HepG2 (cell line): ENCODE measurements around the gene SLC25A52. TPM values are rescaled to one million over a fixed set of nuclear protein-coding genes. Genes with fewer than 3 reads are reported as not detected.

Source experiments
- ATAC-seq: fragments of 200-7000 bp; cut with Tn5 transposase; 3 replicates; pipeline ENCODE4 v1.9.1; 2020; ENCODE audit warnings: mild to moderate bottlenecking, moderate library complexity
- BruUV-seq: library from RNA; stranded (reverse); fragments of 400-500 nt; replicated peaks from 2 replicates; lab custom pipeline; 2021; lab: Mats Ljungman, UMichigan
- CTCF ChIA-PET: fragments of 300-600 bp; formaldehyde crosslinking; extraction: SDS; loops from one replicate; lab custom pipeline; 2021; ENCODE audit warnings: low total read pairs, inconsistent platforms, low intra/inter-chr PET ratio; lab: Yijun Ruan, JAX
- POLR2A ChIA-PET: fragments of 350-600 bp; sonication (Branson Sonifier 250); formaldehyde crosslinking; loops from one replicate; lab custom pipeline; 2020; ENCODE audit warnings: antibody characterized with exemption, inconsistent platforms; lab: Yijun Ruan, JAX
- DNase-seq: peaks from one replicate; pipeline ENCODE4 v3.0.0-alpha.2; 2015; ENCODE audit warnings: low spot score
- FAIRE-seq: peaks from 3 replicates; lab custom pipeline; 2011; peaks lifted over from hg19 to GRCh38; lab: Jason Lieb, UNC
- H2AFZ ChIP-seq: one replicate; pipeline ENCODE4 v1.6.1; 2011; ENCODE audit warnings: low read length, inconsistent platforms
- H3K27ac ChIP-seq: fragments of 300-600 bp; 3 replicates; pipeline ENCODE4 v1.8.0; 2011; ENCODE audit warnings: mixed run types, mild to moderate bottlenecking, mixed read lengths, low read length, inconsistent platforms; ENCODE audit not compliant: insufficient read depth; ENCODE audit errors: extremely low read length
- H3K27me3 ChIP-seq, 2 experiments: fragments of 200-600 bp in 1 of 2; 2 replicates in 1 of 2; 3 replicates in 1 of 2; pipeline versions ENCODE4 v1.6.0 to v1.8.0; 2011; ENCODE audit warnings: low read length in 2 of 2, mild to moderate bottlenecking in 2 of 2, moderate library complexity in 2 of 2, inconsistent platforms in 1 of 2; ENCODE audit not compliant: insufficient read depth in 2 of 2, control insufficient read depth in 1 of 2
- H3K36me3 ChIP-seq, 2 experiments: fragments of 200-600 bp in 1 of 2; replicated peaks in 1 of 2; 2 replicates in 1 of 2; 3 replicates in 1 of 2; pipeline versions ENCODE4 v1.5.1 to v1.8.0; 2011; ENCODE audit warnings: low read length in 2 of 2, inconsistent platforms in 1 of 2; ENCODE audit not compliant: insufficient read depth in 2 of 2, control insufficient read depth in 1 of 2
- H3K4me1 ChIP-seq: 2 replicates; pipeline ENCODE4 v1.5.1; 2012; ENCODE audit warnings: low read length, inconsistent platforms; ENCODE audit not compliant: insufficient read depth
- H3K4me2 ChIP-seq: 2 replicates; pipeline ENCODE4 v1.6.0; 2011; ENCODE audit warnings: low read depth, low read length, inconsistent platforms
- H3K4me3 ChIP-seq, 3 experiments: fragments of 200-600 bp in 1 of 3; sonication (generic), shearing (Covaris generic) in 1 of 3; replicated peaks in 1 of 3; 2 replicates each; pipeline ENCODE4 v1.5.1; 2011 to 2016; ENCODE audit warnings: low read length in 3 of 3, inconsistent platforms in 2 of 3, low read depth in 2 of 3, mild to moderate bottlenecking in 2 of 3, control low read depth in 1 of 3, mixed read lengths in 1 of 3; ENCODE audit not compliant: insufficient read depth in 1 of 3
- H3K79me2 ChIP-seq: one replicate; pipeline ENCODE4 v1.6.1; 2011; ENCODE audit warnings: low read length, inconsistent platforms; ENCODE audit not compliant: insufficient read depth
- H3K9ac ChIP-seq: 2 replicates; pipeline ENCODE4 v1.6.0; 2011; ENCODE audit warnings: mild to moderate bottlenecking, low read depth, low read length, inconsistent platforms; ENCODE audit not compliant: insufficient read depth
- H3K9me3 ChIP-seq: 2 replicates; pipeline ENCODE4 v1.5.1; 2012; ENCODE audit warnings: mild to moderate bottlenecking, low read length
- H4K20me1 ChIP-seq: 2 replicates; pipeline ENCODE4 v1.6.0; 2011; ENCODE audit warnings: inconsistent platforms, mild to moderate bottlenecking, low read length, moderate library complexity; ENCODE audit not compliant: insufficient read depth
- CEBPB ChIP-seq: IDR thresholded peaks from 2 replicates; pipeline ENCODE4 v1.6.1; 2011; ENCODE audit warnings: low read depth, low read length, improper control_type of control experiment, borderline replicate concordance
- DR1 ChIP-seq: sonication (generic); formaldehyde crosslinking; IDR thresholded peaks from 2 replicates; pipeline ENCODE4 v1.8.0; 2021; ENCODE audit warnings: mild to moderate bottlenecking, missing genetic modification reagents, inconsistent platforms
- ERF ChIP-seq: IDR thresholded peaks from 2 replicates; pipeline ENCODE4 v1.6.1; 2018; ENCODE audit warnings: missing biosample characterization, missing genetic modification reagents
- ETV6 ChIP-seq: sonication (generic); formaldehyde crosslinking; conservative IDR thresholded peaks from 2 replicates; pipeline ENCODE4 v1.4.0; 2020; ENCODE audit warnings: missing genetic modification reagents
- KDM4B ChIP-seq: sonication (generic); formaldehyde crosslinking; IDR thresholded peaks from 2 replicates; pipeline ENCODE4 v1.4.0; 2020; ENCODE audit warnings: missing genetic modification reagents
- RERE ChIP-seq: IDR thresholded peaks from 2 replicates; pipeline ENCODE4 v1.6.1; 2016; ENCODE audit warnings: low read depth, missing genetic modification reagents, missing compliant biosample characterization
- SMARCE1 ChIP-seq: fragments of 450-650 bp; IDR thresholded peaks from 2 replicates; pipeline ENCODE4 v1.6.1; 2017; ENCODE audit warnings: borderline replicate concordance
- ZNF230 ChIP-seq: sonication (generic); formaldehyde crosslinking; IDR thresholded peaks from 2 replicates; pipeline ENCODE4 v1.4.0; 2020; ENCODE audit warnings: mild to moderate bottlenecking, missing genetic modification reagents
- ZNF292 ChIP-seq: sonication (generic); formaldehyde crosslinking; IDR thresholded peaks from 2 replicates; pipeline ENCODE4 v1.8.1; 2022; ENCODE audit warnings: mild to moderate bottlenecking, low read depth, missing genetic modification reagents, borderline replicate concordance
- ZNF329 ChIP-seq: sonication (generic); formaldehyde crosslinking; IDR thresholded peaks from 2 replicates; pipeline ENCODE4 v1.9.0; 2021; ENCODE audit warnings: low read depth, mild to moderate bottlenecking, missing genetic modification reagents
- ZNF510 ChIP-seq: sonication (generic); formaldehyde crosslinking; IDR thresholded peaks from 2 replicates; pipeline ENCODE4 v1.4.0; 2020; ENCODE audit warnings: low read depth, mild to moderate bottlenecking, missing genetic modification reagents
- ZNF691 ChIP-seq: sonication (generic); formaldehyde crosslinking; IDR thresholded peaks from 2 replicates; pipeline ENCODE4 v1.4.0; 2020; ENCODE audit warnings: missing genetic modification reagents, low read depth, mild to moderate bottlenecking, borderline replicate concordance
- ZNF841 ChIP-seq: sonication (generic); formaldehyde crosslinking; IDR thresholded peaks from 2 replicates; pipeline ENCODE4 v1.8.1; 2023; ENCODE audit warnings: missing genetic modification reagents, borderline replicate concordance
- ZNF883 ChIP-seq: sonication (generic); formaldehyde crosslinking; IDR thresholded peaks from 2 replicates; pipeline ENCODE4 v1.5.1; 2020; ENCODE audit warnings: mild to moderate bottlenecking, missing genetic modification reagents; ENCODE audit errors: not compliant biosample characterization
- ZXDC ChIP-seq: sonication (generic); formaldehyde crosslinking; IDR thresholded peaks from 2 replicates; pipeline ENCODE4 v1.5.0; 2020; ENCODE audit warnings: mild to moderate bottlenecking, missing genetic modification reagents
- WGBS: methylation state at CpG from one replicate; pipeline ENCODE4 v1.1.6; 2017; ENCODE audit warnings: low lambda C conversion rate; 5-methylcytosine and 5-hydroxymethylcytosine counted together
- in situ Hi-C: cut with HindIII; loops from 2 replicates; pipeline ENCODE4 v1.10.0; 2017; ENCODE audit warnings: low pct_unique_long_range_greater_than_20kb; ENCODE audit not compliant: extremely low pct_ligation_motif_present
- intact Hi-C: fragments of 100-400 bp; cut with micrococcal nuclease; formaldehyde crosslinking; loops from one replicate; pipeline ENCODE4 v1.10.0; 2022; ENCODE audit not compliant: unreplicated experiment
- polyA plus RNA-seq, 8 experiments: library from polyadenylated mRNA; depleted of rRNA in 3 of 8; stranded (reverse) in 7 of 8; unstranded in 1 of 8; fragments of >200 nt; fragmentation: Illumina TruSeq in 4 of 8; extraction: Trizol in 4 of 8; gene quantifications; 2 replicates each; pipeline versions ENCODE4 v1.2.1 to v1.2.3, GENCODE V29; 2011 to 2016; ENCODE audit warnings: low read depth in 4 of 8, missing spikeins in 1 of 8, mixed read lengths in 1 of 8; ENCODE audit not compliant: insufficient read depth in 1 of 8
- total RNA-seq, 5 experiments: library from RNA; depleted of rRNA; stranded (reverse); fragments of >200 nt; fragmentation: Illumina TruSeq; extraction: Trizol; gene quantifications; 2 replicates each; pipeline ENCODE4 v1.2.3, GENCODE V29; 2016; ENCODE audit warnings: low read depth in 1 of 5

The SLC25A52 gene
- total and polyA plus RNA-seq, 2 of the 13 experiments (the other 11 are each of a cell fraction or from before 2014, with no cell fraction given): 0.46 TPM; not detected in 1

- TF ChIP-seq ZNF841 (CRISPR knock-in tag): no peak
- no peak for TF ChIP-seq ETV6
- no peak for TF ChIP-seq ZNF230
- TF ChIP-seq CEBPB: peak; percentile 31; the same call in 1 of the 2 replicates
- no peak for TF ChIP-seq KDM4B (CRISPR knock-in tag)
- TF ChIP-seq, all 625 proteins: peak for 9
These were observed 31.9 kb upstream of the SLC25A52 start (continued) for GRCh38 chr18:31792580-31792911.

GRCh38 chr18:31791817-31792579 is 31.3 kb upstream of the SLC25A52 start:
- FAIRE-seq (no peak), ATAC-seq (peak; percentile 73), DNase-seq (no peak)
- H4K20me1 ChIP-seq: no peaks in the 10 kb centered on the region
- H3K4me1 ChIP-seq: peaks cover 32% of the 10 kb centered on the region
- H3K4me2 ChIP-seq: no peak overlapping the region
- no TSS peak for BruUV-seq
- H3K27me3 ChIP-seq: 0 out of 5 replicates have a peak, but pooled peaks cover 0 to 3% of the 10 kb centered on the region in 2 experiments
- no peaks in the 10 kb centered on the region for H3K9me3 ChIP-seq
- WGBS: 65% methylated on average over 3 of the region's 6 CpGs
- no peak overlapping the region for H3K9ac ChIP-seq
- in situ Hi-C loops: no loop called here
- H3K27ac ChIP-seq: no peak overlapping the region
- H2AFZ ChIP-seq: no peak overlapping the region
- POLR2A ChIA-PET: no interaction called here
- intact Hi-C loops: no loop called here
- H3K4me3 ChIP-seq: no peak overlapping the region
- CTCF ChIA-PET: no interaction called here
- H3K36me3 ChIP-seq: no peaks in the 10 kb centered on the region
- no peaks in the 10 kb centered on the region for H3K79me2 ChIP-seq
- no peak for TF ChIP-seq ZNF691 (CRISPR knock-in tag)
- no peak for TF ChIP-seq ZNF510 (CRISPR knock-in tag)
- TF ChIP-seq DR1 (CRISPR knock-in tag): no peak
- no peak for TF ChIP-seq RERE (CRISPR knock-in tag)
- TF ChIP-seq ZNF292 (CRISPR knock-in tag): no peak
- TF ChIP-seq ZNF883 (CRISPR knock-in tag): no peak
- TF ChIP-seq ZXDC (CRISPR knock-in tag): no peak
- TF ChIP-seq ZNF329 (CRISPR knock-in tag): no peak
- TF ChIP-seq ERF (CRISPR knock-in tag): no peak
- TF ChIP-seq SMARCE1: no peak
